Upper lobe of right lung (tissue), 1 donor: Measurements from ENCODE around the gene CPLANE2. TPM values are rescaled to one million over a fixed set of nuclear protein-coding genes. Genes with fewer than 3 reads are reported as not detected.

Experiments
- ATAC-seq: fragments of 200-7000 bp; cut with Tn5 transposase; one replicate; pipeline ENCODE4 v1.9.1; 2020; ENCODE audit warnings: mild to moderate bottlenecking, moderate library complexity
- DNase-seq: peaks from one replicate; pipeline ENCODE4 v3.0.0-alpha.2; 2020
- H3K27ac ChIP-seq: fragments of 200-600 bp; one replicate; pipeline ENCODE4 v1.8.0; 2022
- H3K27me3 ChIP-seq: fragments of 200-600 bp; one replicate; pipeline ENCODE4 v1.8.0; 2022; ENCODE audit warnings: mild to moderate bottlenecking
- H3K36me3 ChIP-seq: fragments of 200-600 bp; one replicate; pipeline ENCODE4 v1.8.0; 2022
- H3K4me1 ChIP-seq: fragments of 200-600 bp; one replicate; pipeline ENCODE4 v1.8.0; 2022
- H3K4me3 ChIP-seq: fragments of 200-600 bp; one replicate; pipeline ENCODE4 v1.8.0; 2022; ENCODE audit warnings: mild to moderate bottlenecking
- H3K9me3 ChIP-seq: fragments of 200-600 bp; one replicate; pipeline ENCODE4 v1.8.0; 2022
- CTCF ChIP-seq: fragments of 200-600 bp; IDR thresholded peaks from one replicate; pipeline ENCODE4 v1.8.0; 2022; ENCODE audit warnings: antibody characterized with exemption
- intact Hi-C: fragments of 100-400 bp; cut with DNase I; formaldehyde crosslinking; loops from one replicate; pipeline ENCODE4 v1.11.0; 2022
- total RNA-seq: library from RNA; stranded (reverse); fragmentation: NEBNext Ultra II Directional; extraction: Animal tissue kit (Norgen Biotek cat#: 25700); gene quantifications from one replicate; pipeline ENCODE4 v1.2.1, GENCODE V29; 2021
- donor health status: DM: no; HTN: yes; CAD: no; lungs with severe emphysema.

CPLANE2 gene
- total RNA-seq, 1 donor from 2014 or later: 11.7 TPM

- ATAC-seq (no peak), DNase-seq (peak; percentile 54)
- Histone ChIP-seq H3K4me1 (peaks cover 7% of the 10 kb centered on the region), H3K36me3 (no peaks in the 10 kb centered on the region), H3K9me3 (no peaks in the 10 kb centered on the region), H3K4me3 (no peak overlapping the region), H3K27ac (no peak overlapping the region), H3K27me3 (peaks cover 18% of the 10 kb centered on the region)
- intact Hi-C loops: no loop called here
- TF ChIP-seq CTCF: no peak
Observed at GRCh38 chr1:16231331-16232315, 5.4 kb downstream of the CPLANE2 start.

- no peak overlapping the region for H3K4me3 ChIP-seq
- H3K9me3 ChIP-seq: no peaks in the 10 kb centered on the region
- peaks cover 18% of the 10 kb centered on the region for H3K27me3 ChIP-seq
- ATAC-seq (no peak), DNase-seq (no peak)
- no peak overlapping the region for H3K27ac ChIP-seq
- TF ChIP-seq CTCF: no peak
- peaks cover under 1% of the 10 kb centered on the region for H3K4me1 ChIP-seq
- H3K36me3 ChIP-seq: no peaks in the 10 kb centered on the region
- intact Hi-C loops: no loop called here
Observed at GRCh38 chr1:16230744-16231143, 6.2 kb downstream of the CPLANE2 start.

DNA sequence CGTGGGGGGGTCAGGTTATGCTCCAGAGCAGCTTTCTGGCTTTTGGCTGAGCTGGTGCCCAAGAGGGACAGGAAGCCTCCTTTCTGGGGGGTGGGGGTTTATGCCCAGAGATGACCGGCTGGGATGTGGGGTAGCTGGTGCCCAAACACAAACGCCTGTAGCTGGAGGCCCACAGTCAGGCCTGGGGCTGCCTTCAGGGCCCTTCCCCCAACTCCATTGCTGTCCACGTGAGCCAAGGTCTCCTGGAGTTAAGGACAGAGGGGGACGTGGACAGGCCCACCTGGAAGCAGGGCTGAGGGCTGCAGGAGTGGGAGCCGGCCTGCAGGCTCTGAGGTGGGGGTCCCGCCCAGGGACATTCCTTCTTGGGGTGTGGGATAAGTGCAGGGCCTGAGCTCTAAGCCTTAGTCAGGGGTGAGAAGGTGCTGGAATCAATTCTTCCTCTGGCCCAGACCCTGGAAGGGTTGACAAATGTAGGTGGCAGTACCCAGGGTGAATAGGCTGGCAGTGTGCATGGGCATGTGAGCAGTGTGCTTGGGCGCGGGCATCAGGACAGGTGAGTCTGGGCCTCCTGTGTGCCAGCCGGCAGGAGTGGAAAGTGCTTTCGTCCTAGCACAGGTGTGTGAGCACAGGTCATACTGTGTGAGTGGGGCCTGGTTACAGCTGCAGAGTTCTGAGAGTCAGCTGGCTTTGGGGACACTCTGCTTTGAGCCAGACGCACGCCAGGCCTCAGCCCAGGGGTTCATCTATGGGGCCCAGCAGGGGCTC, 6.8 kb downstream of the CPLANE2 start:
- Histone ChIP-seq H3K27me3 (peaks cover 18% of the 10 kb centered on the region), H3K4me3 (no peak overlapping the region), H3K27ac (no peak overlapping the region), H3K36me3 (no peaks in the 10 kb centered on the region), H3K9me3 (no peaks in the 10 kb centered on the region), H3K4me1 (no peaks in the 10 kb centered on the region)
- intact Hi-C loops: no loop called here
- ATAC-seq (no peak), DNase-seq (no peak)
- TF ChIP-seq CTCF: no peak

DNA sequence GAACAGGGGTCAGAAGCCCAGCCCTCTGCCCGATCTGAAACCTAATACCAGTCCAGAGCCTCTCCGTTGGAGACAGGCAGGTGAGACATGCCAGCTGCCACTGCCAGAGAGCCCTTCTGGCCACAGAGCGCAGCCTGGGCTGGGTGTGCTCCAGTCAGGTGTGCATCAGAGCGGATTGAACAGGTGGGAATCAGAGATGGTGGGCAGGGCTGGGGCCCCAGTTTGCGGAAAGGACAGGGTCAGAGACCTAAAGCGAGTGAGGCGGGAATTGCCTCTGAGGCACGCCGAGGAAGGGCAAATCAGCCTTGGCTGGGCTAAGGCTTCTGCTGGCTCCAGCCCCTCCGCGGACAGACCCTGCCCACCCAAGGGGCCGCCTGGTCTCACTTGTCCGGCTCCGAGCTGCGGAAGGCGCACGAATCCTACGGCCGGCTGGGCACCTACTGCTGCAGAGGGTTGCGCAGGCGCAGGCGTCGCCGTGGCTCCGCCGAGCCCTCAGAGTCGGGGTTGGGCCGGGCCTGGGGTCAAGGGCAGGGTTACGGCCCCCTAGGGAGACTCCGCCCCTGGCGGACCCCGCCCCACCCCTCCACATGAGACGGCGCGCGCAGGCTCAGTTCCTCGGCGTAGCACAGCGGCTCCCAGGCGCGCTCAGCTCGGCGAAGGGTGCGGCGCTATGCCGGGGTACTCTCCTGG, 10.3 kb downstream of the CPLANE2 start:
- H3K27ac ChIP-seq: peak overlapping the region; percentile 17
- ATAC-seq: peak; percentile 96

More for the DNA sequence above, 10.3 kb downstream of the CPLANE2 start:
- Histone ChIP-seq H3K9me3 (no peaks in the 10 kb centered on the region), H3K4me3 (peak overlapping the region; percentile 42), H3K36me3 (no peaks in the 10 kb centered on the region), H3K27me3 (peaks cover 18% of the 10 kb centered on the region), H3K4me1 (no peaks in the 10 kb centered on the region)
- intact Hi-C loops: no loop called here
- DNase-seq: peak; percentile 94
- TF ChIP-seq CTCF: no peak
